ENCODE data around the gene CYBB.

- TF ChIP-seq CTCF (IDR thresholded peaks at IDR 0.05; ENCODE audit: insufficient read depth, low read length, poor library complexity, severe bottlenecking), result no peak
- no peak for TF ChIP-seq EZH2phosphoT487 (conservative IDR thresholded peaks at IDR 0.05; ENCODE audit: low read length)
Measured at GRCh38 chrX:37781814-37782213, 2.0 kb downstream of the CYBB start.

All from SU-DHL-6 (cell line).